Gastrocnemius medialis (tissue), 4 donors: ENCODE data around the gene ADGRG1. TPM values are rescaled to one million over a fixed set of nuclear protein-coding genes. Genes with fewer than 3 reads are reported as not detected.

Experiments used
- ATAC-seq, 2 donors: fragments of 150-250 bp; one replicate each; pipeline ENCODE4 v1.9.1; 2016
- DNase-seq, 2 donors: peaks; one replicate each; pipeline ENCODE4 v3.0.0-alpha.2; 2019
- H3K27ac ChIP-seq, 4 donors: fragments of 200-600 bp; sonication (generic); 1 replicate in 1 of 4; 2 replicates in 3 of 4; pipeline ENCODE4 v1.5.1; 2016 to 2018; ENCODE audit warnings: mild to moderate bottlenecking in 2 of 4, moderate library complexity in 1 of 4
- H3K27me3 ChIP-seq, 3 donors: fragments of 200-600 bp; sonication (generic) in 2 of 3; 1 replicate in 1 of 3; 2 replicates in 2 of 3; pipeline versions ENCODE4 v1.5.1 to v1.6.0; 2016 to 2019; ENCODE audit warnings: mild to moderate bottlenecking in 1 of 3, moderate library complexity in 1 of 3
- H3K36me3 ChIP-seq, 2 donors: fragments of 200-600 bp; sonication (generic) in 1 of 2; one replicate each; pipeline ENCODE4 v1.5.1; 2017 to 2018
- H3K4me1 ChIP-seq, 2 donors: fragments of 200-600 bp; sonication (generic) in 1 of 2; one replicate each; pipeline ENCODE4 v1.5.1; 2016 to 2017; ENCODE audit warnings: mild to moderate bottlenecking in 2 of 2
- H3K4me3 ChIP-seq, 4 donors: fragments of 200-600 bp; sonication (generic) in 3 of 4; 1 replicate in 1 of 4; 2 replicates in 3 of 4; pipeline ENCODE4 v1.5.1; 2016 to 2019; ENCODE audit warnings: mild to moderate bottlenecking in 2 of 4
- H3K9me3 ChIP-seq, 3 donors: fragments of 200-600 bp; sonication (generic) in 2 of 3; 1 replicate in 1 of 3; 2 replicates in 2 of 3; pipeline ENCODE4 v1.5.1; 2016 to 2019
- POLR2A ChIP-seq, 2 donors: fragments of 450-650 bp; IDR thresholded peaks; one replicate each; pipeline ENCODE4 v1.6.1; 2017; ENCODE audit warnings: antibody characterized with exemption in 2 of 2, mild to moderate bottlenecking in 2 of 2, moderate library complexity in 2 of 2
- in situ Hi-C, 4 donors: fragments of 200-750 bp; cut with MboI; loops; one replicate each; pipeline versions ENCODE4 v1.15.0 to v1.8.0; 2017; ENCODE audit warnings: low sequenced_read_pairs in 4 of 4
- intact Hi-C: fragments of 100-400 bp; cut with DNase I; formaldehyde crosslinking; loops from one replicate; pipeline ENCODE4 v1.15.1; 2023; ENCODE audit warnings: low total_unique reads
- total RNA-seq, 4 donors: library from RNA; depleted of rRNA; stranded (reverse); fragments of >200 nt; gene quantifications; one replicate each; pipeline versions ENCODE4 v1.1.0 to v1.2.3, GENCODE V29; 2016
- TF ChIP-seq, protein P1 (sequence below), 5 experiments: fragments of 450-650 bp in 3 of 5; fragments of 200-600 bp in 2 of 5; sonication (generic) in 2 of 5; IDR thresholded peaks in 4 of 5; conservative IDR thresholded peaks in 1 of 5; 1 replicate in 4 of 5; 2 replicates in 1 of 5; pipeline ENCODE4 v1.5.1; 2016 to 2019; ENCODE audit warnings: antibody characterized with exemption in 5 of 5, mild to moderate bottlenecking in 3 of 5, moderate library complexity in 3 of 5

The ADGRG1 gene
- total RNA-seq, 4 donors from 2014 or later = 9.8 to 14.6 (median 13.3) TPM

- DNase-seq = no peak
- H3K4me3 ChIP-seq = no peak overlapping the region
- no peak overlapping the region for H3K27ac ChIP-seq
- TF ChIP-seq, protein P1, sequence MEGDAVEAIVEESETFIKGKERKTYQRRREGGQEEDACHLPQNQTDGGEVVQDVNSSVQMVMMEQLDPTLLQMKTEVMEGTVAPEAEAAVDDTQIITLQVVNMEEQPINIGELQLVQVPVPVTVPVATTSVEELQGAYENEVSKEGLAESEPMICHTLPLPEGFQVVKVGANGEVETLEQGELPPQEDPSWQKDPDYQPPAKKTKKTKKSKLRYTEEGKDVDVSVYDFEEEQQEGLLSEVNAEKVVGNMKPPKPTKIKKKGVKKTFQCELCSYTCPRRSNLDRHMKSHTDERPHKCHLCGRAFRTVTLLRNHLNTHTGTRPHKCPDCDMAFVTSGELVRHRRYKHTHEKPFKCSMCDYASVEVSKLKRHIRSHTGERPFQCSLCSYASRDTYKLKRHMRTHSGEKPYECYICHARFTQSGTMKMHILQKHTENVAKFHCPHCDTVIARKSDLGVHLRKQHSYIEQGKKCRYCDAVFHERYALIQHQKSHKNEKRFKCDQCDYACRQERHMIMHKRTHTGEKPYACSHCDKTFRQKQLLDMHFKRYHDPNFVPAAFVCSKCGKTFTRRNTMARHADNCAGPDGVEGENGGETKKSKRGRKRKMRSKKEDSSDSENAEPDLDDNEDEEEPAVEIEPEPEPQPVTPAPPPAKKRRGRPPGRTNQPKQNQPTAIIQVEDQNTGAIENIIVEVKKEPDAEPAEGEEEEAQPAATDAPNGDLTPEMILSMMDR (IDR thresholded peaks at IDR 0.05 in 4 of 5, conservative IDR thresholded peaks at IDR 0.05 in 1 of 5) = no peak
- TF ChIP-seq POLR2A (IDR thresholded peaks at IDR 0.05) = no peak
- ATAC-seq = no peak
- H3K36me3 ChIP-seq = no peaks in the 10 kb centered on the region
- peaks cover 0 to 9% (median 2%) of the 10 kb centered on the region in 3 donors for H3K27me3 ChIP-seq
- H3K9me3 ChIP-seq = no peaks in the 10 kb centered on the region
- in situ Hi-C loops = no loop called here
- intact Hi-C loops = loop anchor here (5.0 kb wide), 1 partner anchor 44 kb away; no protein-coding TSS in a partner anchor
- H3K4me1 ChIP-seq = no peaks in the 10 kb centered on the region
Observed at GRCh38 chr16:57603115-57604024, 25.1 kb upstream of the ADGRG1 start.

DNA sequence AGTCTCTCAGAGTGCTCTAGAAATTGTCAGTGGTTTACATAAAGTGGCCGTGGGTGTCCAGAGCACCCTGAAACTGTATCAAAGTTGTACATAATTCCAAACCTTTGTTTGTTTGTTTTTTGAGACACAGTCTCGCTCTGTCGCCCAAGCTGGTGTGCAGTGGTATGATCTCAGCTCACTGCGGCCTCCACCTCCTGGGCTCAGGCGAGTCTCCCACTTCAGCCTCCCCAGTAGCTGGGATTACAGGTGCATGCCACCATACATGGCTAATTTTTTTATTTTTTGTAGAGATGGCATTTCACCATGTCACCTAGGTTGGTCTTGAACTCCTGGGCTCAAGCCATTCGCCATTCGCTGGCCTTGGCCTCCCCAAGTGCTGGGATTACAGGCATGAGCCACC is 24.3 kb upstream of the ADGRG1 start:
- TF ChIP-seq POLR2A (IDR thresholded peaks at IDR 0.05) = no peak
- TF ChIP-seq, protein P1 (IDR thresholded peaks at IDR 0.05 in 4 of 5, conservative IDR thresholded peaks at IDR 0.05 in 1 of 5) = no peak
- in situ Hi-C loops = no loop called here
- H3K27me3 ChIP-seq = peaks cover 0 to 9% (median 2%) of the 10 kb centered on the region in 3 donors
- H3K36me3 ChIP-seq = no peaks in the 10 kb centered on the region
- DNase-seq (no peak), ATAC-seq (no peak)
- no peaks in the 10 kb centered on the region for H3K9me3 ChIP-seq
- H3K4me1 ChIP-seq = peaks cover 0 to under 1% of the 10 kb centered on the region in 2 donors
- H3K4me3 ChIP-seq = no peak overlapping the region
- no peak overlapping the region for H3K27ac ChIP-seq
- intact Hi-C loops = loop anchor here (5.0 kb wide), 1 partner anchor 43 kb away; no protein-coding TSS in a partner anchor

GRCh38 chr16:57606147-57606846 is 22.1 kb upstream of the ADGRG1 start:
- ATAC-seq (no peak), DNase-seq (no peak)
- Histone ChIP-seq H3K4me3 (no peak overlapping the region), H3K4me1 (peaks cover 0 to 5% of the 10 kb centered on the region in 2 donors), H3K36me3 (no peaks in the 10 kb centered on the region), H3K27me3 (peaks cover 0 to 9% (median 0%) of the 10 kb centered on the region in 3 donors), H3K27ac (no peak overlapping the region), H3K9me3 (no peaks in the 10 kb centered on the region)
- intact Hi-C loops (no loop called here), in situ Hi-C loops (no loop called here)
- no peak for TF ChIP-seq POLR2A (IDR thresholded peaks at IDR 0.05)
- TF ChIP-seq, protein P1 (IDR thresholded peaks at IDR 0.05 in 4 of 5, conservative IDR thresholded peaks at IDR 0.05 in 1 of 5) = no peak

DNA sequence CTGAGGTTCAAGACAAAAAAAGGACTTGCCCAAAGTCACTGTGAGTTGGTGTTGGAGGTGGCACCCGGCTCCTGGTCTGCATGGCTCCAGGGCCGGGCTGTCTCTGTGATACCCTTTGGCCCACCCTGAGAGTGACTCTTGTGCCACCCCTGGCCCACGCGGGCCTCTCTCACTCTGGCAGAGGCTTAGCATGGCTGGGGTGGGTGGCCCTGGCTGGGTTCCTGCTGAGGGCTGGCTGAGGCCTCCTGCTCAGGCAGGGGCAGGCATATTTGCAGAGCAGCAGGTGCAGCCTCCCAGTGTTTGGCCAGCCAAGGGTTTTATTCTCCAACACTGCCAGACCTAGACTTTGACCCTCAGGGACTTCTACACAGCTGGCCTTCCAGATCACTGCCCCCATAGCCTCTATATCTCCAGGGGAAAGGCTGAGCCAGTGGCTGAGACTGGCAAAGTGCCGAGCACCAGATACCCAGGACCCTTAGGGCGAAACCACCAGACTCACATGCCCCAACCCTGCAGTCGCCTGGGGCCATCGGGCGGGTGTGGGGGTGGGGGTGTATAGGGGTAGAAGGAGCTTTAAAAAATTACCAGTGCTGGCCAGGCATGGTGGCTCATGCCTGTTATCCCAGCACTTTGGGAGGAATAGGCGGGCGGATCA is 21.5 kb upstream of the ADGRG1 start:
- H3K4me3 ChIP-seq = no peak overlapping the region
- DNase-seq (no peak), ATAC-seq (no peak)
- TF ChIP-seq, protein P1 (IDR thresholded peaks at IDR 0.05 in 4 of 5, conservative IDR thresholded peaks at IDR 0.05 in 1 of 5) = no peak
- TF ChIP-seq POLR2A (IDR thresholded peaks at IDR 0.05) = no peak
- no peaks in the 10 kb centered on the region for H3K9me3 ChIP-seq
- in situ Hi-C loops (no loop called here), intact Hi-C loops (no loop called here)
- H3K4me1 ChIP-seq = peaks cover 0 to 5% of the 10 kb centered on the region in 2 donors
- no peaks in the 10 kb centered on the region for H3K36me3 ChIP-seq
- peaks cover 0 to 9% (median 0%) of the 10 kb centered on the region in 3 donors for H3K27me3 ChIP-seq
- no peak overlapping the region for H3K27ac ChIP-seq
